T-cell (primary cell): ENCODE results near the gene CIDEB. TPM values are rescaled to one million over a fixed set of nuclear protein-coding genes. Genes with fewer than 3 reads are reported as not detected.

ENCODE experiments used
- ATAC-seq, 4 experiments: fragments of 200-7000 bp in 3 of 4; fragments of 150-1000 bp in 1 of 4; cut with Tn5 transposase; replicated peaks in 1 of 4; 1 replicate in 3 of 4; 2 replicates in 1 of 4; pipeline ENCODE4 v1.10.0; 2021; ENCODE audit warnings: moderate library complexity in 3 of 4, mild to moderate bottlenecking in 2 of 4, moderate number of reproducible peaks in 1 of 4
- CTCF ChIA-PET, 2 donors: fragments of 300-600 bp; sonication (Branson Sonifier 250); formaldehyde crosslinking; loops; one replicate each; lab custom pipeline; 2022; ENCODE audit warnings: antibody characterized with exemption in 2 of 2; lab: Charles Lee
- POLR2A ChIA-PET, 2 donors: fragments of 300-600 bp; sonication (Branson Sonifier 250); formaldehyde crosslinking; loops; one replicate each; lab custom pipeline; 2022; ENCODE audit warnings: antibody characterized with exemption in 2 of 2; lab: Charles Lee
- DNase-seq, 35 experiments: peaks; one replicate each; pipeline versions ENCODE4 v3.0.0 to v3.0.0-alpha.2; 2013 to 2023
- H3K27ac ChIP-seq: one replicate; pipeline ENCODE4 v1.5.1; 2013; ENCODE audit warnings: low read length
- H3K27me3 ChIP-seq, 2 experiments: replicated peaks in 1 of 2; 1 replicate in 1 of 2; 2 replicates in 1 of 2; pipeline versions ENCODE4 v1.6.1 to v1.7.0; 2013; ENCODE audit warnings: low read length in 1 of 2, mixed read lengths in 1 of 2; ENCODE audit not compliant: control insufficient read depth in 2 of 2, insufficient read depth in 2 of 2; ENCODE audit errors: extremely low read depth in 1 of 2
- H3K36me3 ChIP-seq, 2 donors: 1 replicate in 1 of 2; 2 replicates in 1 of 2; pipeline versions ENCODE4 v1.6.1 to v1.7.0; 2013; ENCODE audit warnings: low read length in 1 of 2; ENCODE audit not compliant: control insufficient read depth in 2 of 2, insufficient read depth in 1 of 2; ENCODE audit errors: extremely low read depth in 1 of 2
- H3K4me1 ChIP-seq, 2 experiments: 1 replicate in 1 of 2; 2 replicates in 1 of 2; pipeline versions ENCODE4 v1.6.1 to v1.7.0; 2013; ENCODE audit warnings: low read length in 2 of 2, mixed read lengths in 1 of 2; ENCODE audit not compliant: insufficient read depth in 2 of 2, control insufficient read depth in 1 of 2; ENCODE audit errors: extremely low read depth in 1 of 2
- H3K4me3 ChIP-seq, 2 donors: 1 replicate in 1 of 2; 2 replicates in 1 of 2; pipeline versions ENCODE4 v1.5.1 to v1.7.0; 2013; ENCODE audit warnings: mild to moderate bottlenecking in 2 of 2, low read length in 1 of 2, moderate library complexity in 1 of 2; ENCODE audit not compliant: control insufficient read depth in 1 of 2; ENCODE audit errors: extremely low read depth in 1 of 2
- H3K9me3 ChIP-seq: 2 replicates; pipeline ENCODE4 v1.7.0; 2013
- H3K27ac Mint-ChIP-seq, 2 donors: one replicate each; pipeline ENCODE4 v1.8.0; 2020 to 2021; ENCODE audit warnings: mild to moderate bottlenecking in 2 of 2, mixed read lengths in 2 of 2
- H3K27me3 Mint-ChIP-seq, 2 donors: one replicate each; pipeline ENCODE4 v1.8.0; 2021 to 2022; ENCODE audit warnings: mixed read lengths in 2 of 2
- H3K36me3 Mint-ChIP-seq: one replicate; pipeline ENCODE4 v1.8.0; 2021; ENCODE audit warnings: mixed read lengths
- H3K4me1 Mint-ChIP-seq, 3 donors: one replicate each; pipeline ENCODE4 v1.8.0; 2020 to 2022; ENCODE audit warnings: mixed read lengths in 3 of 3, mild to moderate bottlenecking in 1 of 3
- H3K4me3 Mint-ChIP-seq, 3 donors: one replicate each; pipeline ENCODE4 v1.8.0; 2020 to 2022; ENCODE audit warnings: mild to moderate bottlenecking in 3 of 3, mixed read lengths in 3 of 3, moderate library complexity in 3 of 3
- H3K9me3 Mint-ChIP-seq, 3 donors: one replicate each; pipeline ENCODE4 v1.8.0; 2020 to 2022; ENCODE audit warnings: mixed read lengths in 3 of 3
- WGBS: methylation state at CpG from one replicate; pipeline ENCODE4 v1.1.5; 2013; ENCODE audit warnings: missing lambda C conversion rate; ENCODE audit not compliant: insufficient coverage; 5-methylcytosine and 5-hydroxymethylcytosine counted together
- total RNA-seq, 35 experiments: library from RNA in 6 of 35; stranded (reverse) in 6 of 35; fragments of 120-200 nt in 1 of 35; gene quantifications; one replicate each; pipeline versions ENCODE4 v1.2.1 to v1.2.4 and lab custom pipeline; 2013 to 2026

CIDEB gene
- total RNA-seq, 5 donors from 2014 or later (not counting 1 experiment from before 2014, with no cell fraction given) = 13.0 to 22.8 (median 20.8) TPM

DNA sequence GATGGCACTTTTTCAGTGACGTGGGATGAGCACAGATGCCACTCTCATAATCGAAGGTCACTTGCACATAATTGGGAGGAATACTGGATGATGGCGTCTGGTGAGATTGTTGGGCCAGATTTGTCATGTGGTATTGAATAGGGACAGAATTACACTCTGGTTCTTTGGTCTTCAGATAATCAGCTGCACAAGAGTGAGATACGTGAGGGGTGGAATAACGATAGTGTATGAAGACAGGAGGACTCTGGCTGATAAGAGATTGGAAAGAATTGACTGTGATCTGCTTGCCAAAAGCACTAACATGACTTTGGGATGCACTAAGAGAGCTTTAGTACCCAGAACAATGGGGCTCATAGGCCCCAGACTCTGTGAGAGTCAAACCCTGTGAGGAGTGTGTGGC lies 29.4 kb downstream of the CIDEB start:
- POLR2A ChIA-PET = no interaction called here
- H3K27ac ChIP-seq = peak overlapping the region; percentile 64
- H3K4me1 Mint-ChIP-seq = peaks cover 27 to 57% (median 42%) of the 10 kb centered on the region in 3 donors

DNA sequence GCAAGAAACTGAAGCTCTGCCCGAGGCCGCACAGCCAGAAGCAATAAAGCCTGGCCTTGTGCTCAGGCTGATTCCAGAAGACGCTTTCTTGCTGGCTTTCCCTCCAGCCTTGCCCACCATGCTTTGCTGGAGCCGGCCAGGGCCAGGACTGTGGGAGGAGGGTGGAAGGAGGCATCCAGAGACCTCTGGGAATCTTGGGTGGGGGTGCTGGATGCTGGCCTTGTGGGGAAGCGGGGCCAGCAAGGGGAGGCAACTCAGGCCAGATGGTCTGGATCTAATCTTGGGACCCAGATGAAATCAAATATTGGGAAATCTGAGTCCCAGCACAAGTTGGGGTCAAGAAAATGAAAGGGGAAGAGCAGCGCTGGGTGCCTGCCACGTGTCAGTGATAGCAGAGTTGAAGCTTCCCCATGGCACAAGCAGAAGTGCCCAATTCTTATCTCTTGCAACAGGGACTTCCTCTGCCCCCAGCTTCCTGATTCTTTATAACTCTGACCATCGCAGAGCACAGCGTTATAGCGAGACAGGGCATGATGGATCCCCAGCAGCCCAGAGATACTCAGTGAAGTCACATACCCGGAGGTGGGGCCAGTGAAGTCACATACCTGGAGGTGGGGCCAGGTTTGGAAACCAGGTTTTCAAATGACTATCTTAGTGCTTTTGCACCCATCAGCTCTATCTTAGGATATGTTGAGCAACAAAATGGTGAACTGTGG lies 30.0 kb downstream of the CIDEB start:
- Histone ChIP-seq H3K4me1 (peaks cover 17 to 26% of the 10 kb centered on the region in 2 experiments), H3K27me3 (no peaks in the 10 kb centered on the region), H3K4me3 (no peak overlapping the region), H3K9me3 (no peaks in the 10 kb centered on the region), H3K27ac (no peak overlapping the region), H3K36me3 (no peaks in the 10 kb centered on the region)
- POLR2A ChIA-PET = interaction anchor here in 1 of 2 donors (0.6 to 1.0 kb wide), 2 partner anchors 15 to 63 kb away, joined by 4 to 5 read pairs; no protein-coding TSS in a partner anchor
- CTCF ChIA-PET = no interaction called here
- Mint-ChIP-seq H3K4me3 (no peak overlapping the region), H3K27ac (no peak overlapping the region), H3K9me3 (no peaks in the 10 kb centered on the region), H3K4me1 (peaks cover 30 to 62% (median 46%) of the 10 kb centered on the region in 3 donors), H3K36me3 (no peaks in the 10 kb centered on the region), H3K27me3 (no peaks in the 10 kb centered on the region)
- WGBS = 82% methylated on average over 10 of the region's 11 CpGs
- ATAC-seq = no peak
- peak in 4 of 35 experiments; percentile 5 to 26 (median 10) for DNase-seq

More for the DNA sequence above, 29.4 kb downstream of the CIDEB start:
- Histone ChIP-seq H3K36me3 (no peaks in the 10 kb centered on the region), H3K27me3 (no peaks in the 10 kb centered on the region), H3K4me3 (no peak overlapping the region), H3K4me1 (peaks cover 17 to 26% of the 10 kb centered on the region in 2 experiments), H3K9me3 (no peaks in the 10 kb centered on the region)
- no peak for ATAC-seq
- H3K27ac Mint-ChIP-seq = peak overlapping the region; percentile 30 to 53
- DNase-seq = no peak
- no peaks in the 10 kb centered on the region for H3K36me3 Mint-ChIP-seq
- no peaks in the 10 kb centered on the region for H3K27me3 Mint-ChIP-seq
- CTCF ChIA-PET = interaction anchor here in 1 of 2 donors (0.6 kb wide), 1 partner anchor 31 kb away, joined by 5 read pairs; no protein-coding TSS in a partner anchor
- no peaks in the 10 kb centered on the region for H3K9me3 Mint-ChIP-seq
- no peak overlapping the region for H3K4me3 Mint-ChIP-seq
- 100% methylated on average over 5 of the region's 5 CpGs for WGBS

DNA sequence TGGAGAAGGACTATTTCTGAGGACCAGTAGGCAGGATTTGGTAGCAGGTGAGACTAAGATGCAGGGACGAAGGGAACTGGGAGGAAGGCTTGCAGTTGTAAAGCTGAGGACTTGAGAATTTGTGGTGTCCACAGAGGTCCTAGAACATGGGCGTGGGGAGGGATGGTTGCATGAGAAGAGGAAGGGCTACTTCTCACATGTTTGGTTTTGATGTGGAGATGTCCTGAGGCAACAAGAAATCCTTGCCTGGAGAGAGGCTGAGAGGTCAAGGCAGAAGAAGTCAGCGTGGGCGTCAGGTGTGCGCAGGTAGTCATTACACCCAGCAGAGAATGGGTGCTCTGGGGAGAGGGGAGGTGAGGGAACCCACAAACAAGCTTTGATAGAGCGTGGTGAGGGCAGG lies 30.7 kb downstream of the CIDEB start:
- ChIA-PET CTCF (interaction anchor here in 1 of 2 donors (3.0 kb wide), 1 partner anchor 34 kb away, joined by 6 read pairs; the partner anchor contains the start of gene TINF2), POLR2A (interaction anchor here in 1 of 2 donors (0.6 to 1.0 kb wide), 2 partner anchors 15 to 62 kb away, joined by 4 to 5 read pairs; no protein-coding TSS in a partner anchor)
- H3K9me3 ChIP-seq = no peaks in the 10 kb centered on the region
- no peak overlapping the region for H3K27ac ChIP-seq
- Mint-ChIP-seq H3K4me3 (no peak overlapping the region), H3K9me3 (no peaks in the 10 kb centered on the region), H3K36me3 (no peaks in the 10 kb centered on the region), H3K27me3 (no peaks in the 10 kb centered on the region), H3K27ac (no peak overlapping the region), H3K4me1 (peaks cover 37 to 69% (median 53%) of the 10 kb centered on the region in 3 donors)
- ATAC-seq (no peak), DNase-seq (no peak)
- H3K36me3 ChIP-seq = no peaks in the 10 kb centered on the region
- no peak overlapping the region for H3K4me3 ChIP-seq
- H3K27me3 ChIP-seq = no peaks in the 10 kb centered on the region
- WGBS = 90% methylated on average over 6 of the region's 6 CpGs
- peaks cover 21 to 27% of the 10 kb centered on the region in 2 experiments for H3K4me1 ChIP-seq

GRCh38 chr14:24274101-24274543 lies 33.7 kb downstream of the CIDEB start:
- H3K9me3 ChIP-seq = no peaks in the 10 kb centered on the region
- H3K4me1 ChIP-seq = peaks cover 23 to 35% of the 10 kb centered on the region in 2 experiments
- H3K27me3 ChIP-seq = no peaks in the 10 kb centered on the region
- Mint-ChIP-seq H3K36me3 (peaks cover 4% of the 10 kb centered on the region), H3K27me3 (no peaks in the 10 kb centered on the region), H3K4me3 (peak overlapping the region in 1 of 3 donors; percentile 24), H3K27ac (peak overlapping the region; percentile 94 to 97), H3K4me1 (peaks cover 44 to 73% (median 50%) of the 10 kb centered on the region in 3 donors), H3K9me3 (no peaks in the 10 kb centered on the region)
- POLR2A ChIA-PET = no interaction called here
- CTCF ChIA-PET = interaction anchor here in 1 of 2 donors (0.7 to 3.0 kb wide), 6 partner anchors 10 to 58 kb away, joined by 3 to 6 read pairs (median 4); partner anchors contain the start of genes CIDEB and TINF2
- no peak overlapping the region for H3K4me3 ChIP-seq
- ATAC-seq (peak in 1 of 4 experiments; percentile 17), DNase-seq (peak in 31 of 35 experiments; percentile 7 to 70 (median 39))
- H3K27ac ChIP-seq = peak overlapping the region; percentile 52
- WGBS = 22% methylated on average over 2 of the region's 3 CpGs
- H3K36me3 ChIP-seq = peaks cover 6% of the 10 kb centered on the region in 2 donors

DNA sequence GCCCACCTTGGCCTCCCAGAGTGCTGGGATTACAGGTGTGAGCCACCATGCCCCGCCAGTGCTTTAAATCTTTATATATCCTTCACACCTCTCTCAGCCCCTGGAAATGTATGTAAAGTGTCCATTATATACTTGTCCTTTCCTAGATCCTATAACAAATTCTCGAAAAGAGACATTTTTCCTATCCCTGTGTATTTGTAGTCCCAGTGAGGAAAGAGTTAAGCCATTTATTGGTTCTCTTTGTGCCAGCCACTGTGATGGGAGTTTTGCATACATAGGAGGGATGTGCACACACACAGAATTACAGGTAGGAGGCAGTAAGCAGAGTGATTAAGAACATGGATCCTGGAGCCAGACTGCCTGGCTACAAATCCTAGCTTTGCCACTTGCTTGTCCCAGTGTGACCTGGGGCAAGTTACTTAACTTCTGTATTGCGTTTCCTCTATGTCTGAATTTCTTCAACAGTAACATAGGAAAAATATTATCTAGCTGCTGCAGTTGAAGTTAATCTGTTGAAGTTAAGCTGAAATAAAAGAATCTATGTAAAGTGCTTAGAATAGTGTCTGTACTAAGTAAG lies 34.3 kb downstream of the CIDEB start:
- H3K36me3 Mint-ChIP-seq = peaks cover 8% of the 10 kb centered on the region
- Histone ChIP-seq H3K27ac (peak overlapping the region; percentile 52), H3K9me3 (no peaks in the 10 kb centered on the region), H3K27me3 (no peaks in the 10 kb centered on the region), H3K36me3 (peaks cover 12% of the 10 kb centered on the region in 2 donors), H3K4me1 (peaks cover 16 to 29% of the 10 kb centered on the region in 2 experiments), H3K4me3 (no peak overlapping the region)
- DNase-seq (peak in 1 of 35 experiments; percentile 9), ATAC-seq (no peak)
- H3K9me3 Mint-ChIP-seq = no peaks in the 10 kb centered on the region
- no CpG with 5 or more reads among the region's 3 CpGs for WGBS
- peaks cover 38 to 67% (median 44%) of the 10 kb centered on the region in 3 donors for H3K4me1 Mint-ChIP-seq
- H3K27ac Mint-ChIP-seq = peak overlapping the region; percentile 94 to 97
- ChIA-PET POLR2A (no interaction called here), CTCF (interaction anchor here (0.7 to 1.5 kb wide), 4 partner anchors 24 to 163 kb away, joined by 3 to 4 read pairs (median 4); partner anchors contain the start of gene CIDEB (in 1 of the 2))
- peak overlapping the region in 1 of 3 donors; percentile 24 for H3K4me3 Mint-ChIP-seq
- H3K27me3 Mint-ChIP-seq = no peaks in the 10 kb centered on the region

DNA sequence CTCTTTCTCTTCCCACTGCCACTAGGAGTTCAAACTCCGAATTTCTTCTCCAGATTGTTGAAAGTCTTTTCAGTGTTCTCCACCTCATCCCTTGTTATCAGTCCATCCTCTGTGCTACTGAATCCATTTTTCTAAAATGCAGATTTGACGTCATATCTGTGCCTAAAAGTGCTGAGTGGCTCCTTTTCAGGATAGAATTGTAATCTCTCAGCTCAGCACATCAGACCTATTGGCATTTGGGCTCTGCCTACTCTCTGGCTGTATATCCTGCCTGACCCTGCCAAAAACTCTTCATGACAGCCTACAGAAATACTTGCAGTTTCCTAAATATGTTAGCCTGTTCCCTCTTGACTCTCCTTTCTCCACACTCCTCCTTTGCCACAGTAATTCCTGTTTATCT lies 35.3 kb downstream of the CIDEB start:
- peaks cover 11% of the 10 kb centered on the region for H3K36me3 Mint-ChIP-seq
- H3K27me3 Mint-ChIP-seq = no peaks in the 10 kb centered on the region
- ATAC-seq = no peak
- H3K4me3 Mint-ChIP-seq = peak overlapping the region in 2 of 3 donors; percentile 90
- Histone ChIP-seq H3K27me3 (no peaks in the 10 kb centered on the region), H3K27ac (peak overlapping the region; percentile 94), H3K4me1 (peaks cover 15 to 29% of the 10 kb centered on the region in 2 experiments), H3K9me3 (no peaks in the 10 kb centered on the region), H3K36me3 (peaks cover 14 to 17% of the 10 kb centered on the region in 2 donors), H3K4me3 (no peak overlapping the region)
- H3K27ac Mint-ChIP-seq = peak overlapping the region; percentile 94 to 97
- POLR2A ChIA-PET = interaction anchor here in 1 of 2 donors (2.3 kb wide), 1 partner anchor 30 kb away, joined by 19 read pairs; the partner anchor contains the start of gene TINF2
- no peak for DNase-seq
- no peaks in the 10 kb centered on the region for H3K9me3 Mint-ChIP-seq
- peaks cover 34 to 58% (median 36%) of the 10 kb centered on the region in 3 donors for H3K4me1 Mint-ChIP-seq
- 94% methylated on average over 2 of the region's 2 CpGs for WGBS
- CTCF ChIA-PET = interaction anchor here in 1 of 2 donors (0.7 to 2.0 kb wide), 5 partner anchors 30 to 159 kb away, joined by 3 to 10 read pairs (median 4); partner anchors contain the start of genes CIDEB and TINF2
